Skeletal muscle tissue (tissue), 4 donors: ENCODE results near the gene SLC43A2. TPM values are rescaled to one million over a fixed set of nuclear protein-coding genes. Genes with fewer than 3 reads are reported as not detected.
A peak's percentile ranks its signal among the peaks of the same experiment; 100 is the strongest.
"Not testable (repeated sequence)": the region's sequence is repeated elsewhere in the genome, so short reads cannot be mapped to it uniquely, and the experiment has no call there.

Experiments
- H3K27ac ChIP-seq: one replicate; pipeline ENCODE4 v1.7.0; 2013; ENCODE audit warnings: mild to moderate bottlenecking, low read depth, low read length, inconsistent platforms
- H3K27me3 ChIP-seq, 3 donors: one replicate each; pipeline ENCODE4 v1.7.0; 2013; ENCODE audit warnings: low read length in 3 of 3; ENCODE audit not compliant: control insufficient read depth in 3 of 3, insufficient read depth in 3 of 3
- H3K36me3 ChIP-seq, 3 donors: one replicate each; pipeline ENCODE4 v1.7.0; 2013; ENCODE audit warnings: low read length in 3 of 3; ENCODE audit not compliant: control insufficient read depth in 3 of 3, insufficient read depth in 3 of 3
- H3K4me1 ChIP-seq, 3 donors: one replicate each; pipeline ENCODE4 v1.7.0; 2013; ENCODE audit warnings: low read length in 3 of 3, mild to moderate bottlenecking in 3 of 3; ENCODE audit not compliant: control insufficient read depth in 3 of 3, insufficient read depth in 3 of 3
- H3K4me3 ChIP-seq, 3 donors: one replicate each; pipeline ENCODE4 v1.7.0; 2013; ENCODE audit warnings: low read length in 3 of 3
- H3K9ac ChIP-seq, 3 donors: one replicate each; pipeline ENCODE4 v1.7.0; 2013; ENCODE audit warnings: low read length in 3 of 3, mild to moderate bottlenecking in 3 of 3, moderate library complexity in 2 of 3, low read depth in 1 of 3
- H3K9me3 ChIP-seq, 3 donors: one replicate each; pipeline ENCODE4 v1.7.0; 2013; ENCODE audit warnings: low read length in 3 of 3; ENCODE audit not compliant: control insufficient read depth in 3 of 3
- total RNA-seq: library from RNA; depleted of rRNA; stranded (reverse); fragments of >200 nt; gene quantifications from one replicate; pipeline ENCODE4 v1.2.3, GENCODE V29; 2014
- donor health status: Osteomylitis.

Gene SLC43A2
- total RNA-seq, 1 donor from 2014 or later = 4.7 TPM

GRCh38 chr17:1565877-1566276, 62.8 kb downstream of the SLC43A2 start:
- H3K9ac ChIP-seq = no peak overlapping the region
- peaks cover 0 to 4% (median 0%) of the 10 kb centered on the region in 3 donors for H3K27me3 ChIP-seq
- no peak overlapping the region for H3K4me3 ChIP-seq
- H3K4me1 ChIP-seq = peaks cover 13 to 17% (median 15%) of the 10 kb centered on the region in 3 donors
- no peak overlapping the region for H3K27ac ChIP-seq
- no peaks in the 10 kb centered on the region for H3K36me3 ChIP-seq
- no peaks in the 10 kb centered on the region for H3K9me3 ChIP-seq

GRCh38 chr17:1563786-1564613, 64.6 kb downstream of the SLC43A2 start:
- Histone ChIP-seq H3K4me3 (no peak overlapping the region), H3K27ac (no peak overlapping the region), H3K9ac (no peak overlapping the region), H3K36me3 (no peaks in the 10 kb centered on the region), H3K4me1 (peaks cover 18 to 31% (median 24%) of the 10 kb centered on the region in 3 donors), H3K27me3 (no peaks in the 10 kb centered on the region), H3K9me3 (no peaks in the 10 kb centered on the region)

- peaks cover 18 to 35% (median 24%) of the 10 kb centered on the region in 3 donors for H3K4me1 ChIP-seq
- H3K9ac ChIP-seq, H3K9me3 ChIP-seq, H3K27ac ChIP-seq, H3K4me3 ChIP-seq, H3K36me3 ChIP-seq, H3K27me3 ChIP-seq: not testable (repeated sequence)
Measured at GRCh38 chr17:1563471-1563785, 65.2 kb downstream of the SLC43A2 start.

- Histone ChIP-seq H3K4me3 (peak overlapping the region in 2 of 3 donors; percentile 77), H3K36me3 (peaks cover 0 to 2% (median 0%) of the 10 kb centered on the region in 3 donors), H3K27ac (peak overlapping the region; percentile 69), H3K4me1 (peaks cover 18 to 35% (median 24%) of the 10 kb centered on the region in 3 donors), H3K9ac (peak overlapping the region; percentile 77 to 82 (median 82)), H3K27me3 (no peaks in the 10 kb centered on the region), H3K9me3 (no peaks in the 10 kb centered on the region)
Measured at GRCh38 chr17:1562176-1562643, 66.4 kb downstream of the SLC43A2 start.

- Histone ChIP-seq H3K27ac (peak overlapping the region; percentile 69), H3K4me1 (peaks cover 18 to 35% (median 24%) of the 10 kb centered on the region in 3 donors), H3K36me3 (peaks cover 0 to 2% (median under 1%) of the 10 kb centered on the region in 3 donors), H3K27me3 (no peaks in the 10 kb centered on the region), H3K9me3 (no peaks in the 10 kb centered on the region), H3K9ac (peak overlapping the region; percentile 77 to 82 (median 82)), H3K4me3 (peak overlapping the region; percentile 68 to 77 (median 77))
Measured at GRCh38 chr17:1561420-1562175, 67.0 kb downstream of the SLC43A2 start.

GRCh38 chr17:1560858-1561355, 67.7 kb downstream of the SLC43A2 start:
- Histone ChIP-seq H3K27ac (no peak overlapping the region), H3K4me1 (peaks cover 18 to 35% (median 24%) of the 10 kb centered on the region in 3 donors), H3K4me3 (peak overlapping the region; percentile 68 to 77 (median 77)), H3K36me3 (peaks cover 0 to 4% (median 4%) of the 10 kb centered on the region in 3 donors), H3K9ac (peak overlapping the region; percentile 77 to 82 (median 82)), H3K9me3 (no peaks in the 10 kb centered on the region), H3K27me3 (no peaks in the 10 kb centered on the region)

GRCh38 chr17:1560101-1560857, 68.4 kb downstream of the SLC43A2 start:
- peaks cover 20 to 41% (median 24%) of the 10 kb centered on the region in 3 donors for H3K4me1 ChIP-seq

GRCh38 chr17:1559047-1560043, 69.3 kb downstream of the SLC43A2 start:
- no peak overlapping the region for H3K27ac ChIP-seq
- H3K9ac ChIP-seq = peak overlapping the region in 1 of 3 donors; percentile 33

More at GRCh38 chr17:1560101-1560857, 68.4 kb downstream of the SLC43A2 start:
- Histone ChIP-seq H3K4me3 (peak overlapping the region in 1 of 3 donors; percentile 18), H3K27ac (no peak overlapping the region), H3K27me3 (no peaks in the 10 kb centered on the region), H3K9me3 (no peaks in the 10 kb centered on the region), H3K9ac (no peak overlapping the region), H3K36me3 (peaks cover 0 to 4% (median 4%) of the 10 kb centered on the region in 3 donors)

More at GRCh38 chr17:1559047-1560043, 69.3 kb downstream of the SLC43A2 start:
- H3K4me1 ChIP-seq = peaks cover 20 to 41% (median 24%) of the 10 kb centered on the region in 3 donors
- H3K36me3 ChIP-seq = peaks cover 0 to 4% (median 4%) of the 10 kb centered on the region in 3 donors
- H3K4me3 ChIP-seq = no peak overlapping the region
- H3K27me3 ChIP-seq = no peaks in the 10 kb centered on the region
- no peaks in the 10 kb centered on the region for H3K9me3 ChIP-seq
